Karpas-422 (cell line): ENCODE measurements around the gene RETN. TPM values are rescaled to one million over a fixed set of nuclear protein-coding genes. Genes with fewer than 3 reads are reported as not detected.

Experiments used
- DNase-seq: peaks from one replicate; pipeline ENCODE4 v3.0.0-alpha.2; 2015
- H2AFZ ChIP-seq: fragments of 200-600 bp; sonication (generic); 2 replicates; pipeline ENCODE4 v1.6.1; 2014; ENCODE audit warnings: antibody characterized with exemption, low read length, mixed read lengths
- H3K27ac ChIP-seq: fragments of 200-600 bp; sonication (generic); 2 replicates; pipeline ENCODE4 v1.5.1; 2014; ENCODE audit warnings: mild to moderate bottlenecking, low read length, moderate library complexity
- H3K27me3 ChIP-seq: fragments of 200-600 bp; sonication (generic); 2 replicates; pipeline ENCODE4 v1.6.1; 2014; ENCODE audit warnings: low read length, mixed read lengths
- H3K36me3 ChIP-seq: fragments of 200-600 bp; sonication (generic); 2 replicates; pipeline ENCODE4 v1.6.1; 2014; ENCODE audit warnings: low read length, mixed read lengths; ENCODE audit not compliant: insufficient read depth
- H3K4me1 ChIP-seq: fragments of 200-600 bp; sonication (generic); 2 replicates; pipeline ENCODE4 v1.6.1; 2014; ENCODE audit warnings: mild to moderate bottlenecking, low read length, mixed read lengths
- H3K4me2 ChIP-seq: fragments of 200-600 bp; sonication (generic); 2 replicates; pipeline ENCODE4 v1.6.1; 2014; ENCODE audit warnings: low read length, low read depth, mild to moderate bottlenecking; ENCODE audit not compliant: poor library complexity, severe bottlenecking
- H3K4me3 ChIP-seq: fragments of 200-600 bp; sonication (generic); 2 replicates; pipeline ENCODE4 v1.5.1; 2014; ENCODE audit warnings: mild to moderate bottlenecking, antibody characterized with exemption, low read length, mixed read lengths
- H3K79me2 ChIP-seq: fragments of 200-600 bp; sonication (generic); 2 replicates; pipeline ENCODE4 v1.6.1; 2014; ENCODE audit warnings: mild to moderate bottlenecking, low read length, mixed read lengths
- H3K9ac ChIP-seq: fragments of 200-600 bp; sonication (generic); 2 replicates; pipeline ENCODE4 v1.6.0; 2014; ENCODE audit warnings: low read length
- H3K9me2 ChIP-seq: fragments of 200-600 bp; sonication (generic), shearing (Covaris generic); replicated peaks from 2 replicates; pipeline ENCODE4 v1.6.0; 2014; ENCODE audit warnings: mild to moderate bottlenecking, low read length, moderate library complexity; ENCODE audit not compliant: insufficient read depth
- H3K9me3 ChIP-seq: fragments of 300-700, 200-600 bp; sonication (generic); 2 replicates; pipeline ENCODE4 v1.6.1; 2014; ENCODE audit warnings: low read length, mixed read lengths
- H4K20me1 ChIP-seq: fragments of 200-600 bp; sonication (generic); 2 replicates; pipeline ENCODE4 v1.6.1; 2014; ENCODE audit warnings: mild to moderate bottlenecking, antibody characterized with exemption, low read length, low read depth; ENCODE audit not compliant: insufficient read depth
- total RNA-seq: library from RNA; depleted of rRNA; stranded (reverse); fragments of >200 nt; shearing (Covaris generic); gene quantifications from 2 replicates; pipeline ENCODE4 v1.2.3, GENCODE V29; 2014; ENCODE audit warnings: low replicate concordance

RETN gene
- total RNA-seq, 1 experiment from 2014 or later, result not detected

- DNase-seq, result no peak
- Histone ChIP-seq H3K9ac (no peak overlapping the region), H3K4me1 (peaks cover 12% of the 10 kb centered on the region), H3K79me2 (peaks cover 7% of the 10 kb centered on the region), H3K4me3 (no peak overlapping the region), H3K9me3 (no peaks in the 10 kb centered on the region), H2AFZ (no peak overlapping the region), H3K27ac (no peak overlapping the region), H3K9me2 (no peaks in the 10 kb centered on the region), H3K27me3 (no peaks in the 10 kb centered on the region), H3K36me3 (no peaks in the 10 kb centered on the region), H3K4me2 (no peak overlapping the region), H4K20me1 (0 out of 2 replicates have a peak, but pooled peaks cover 2% of the 10 kb centered on the region)
Measured at GRCh38 chr19:7676376-7676775, 7.5 kb downstream of the RETN start.

GRCh38 chr19:7676854-7677253 lies 8.0 kb downstream of the RETN start, which contains the start of gene MCEMP1:
Gene MCEMP1, plus strand, starts transcription at chr19:7677090. Its CDS starts 31 bp downstream, at chr19:7677121.
- no peak within 1 kb of the TSS for H3K9ac ChIP-seq
- no peak for DNase-seq
- no peak within 1 kb of the TSS for H3K4me3 ChIP-seq

GRCh38 chr19:7677669-7678311 lies 8.9 kb downstream of the RETN start:
- Histone ChIP-seq H4K20me1 (peaks cover 13% of the 10 kb centered on the region; the same call in 1 of the 2 replicates), H3K27ac (no peak overlapping the region), H3K4me2 (no peak overlapping the region), H3K79me2 (peaks cover 14% of the 10 kb centered on the region), H3K4me3 (no peak overlapping the region), H2AFZ (no peak overlapping the region), H3K27me3 (no peaks in the 10 kb centered on the region), H3K9ac (no peak overlapping the region), H3K9me2 (no peaks in the 10 kb centered on the region), H3K36me3 (0 out of 2 replicates have a peak, but pooled peaks cover 3% of the 10 kb centered on the region), H3K9me3 (no peaks in the 10 kb centered on the region), H3K4me1 (peaks cover 20% of the 10 kb centered on the region)
- no peak for DNase-seq

More at GRCh38 chr19:7676854-7677253, 8.0 kb downstream of the RETN start, which contains the start of gene MCEMP1:
- Histone ChIP-seq H2AFZ (no peak within 1 kb of the TSS), H3K36me3 (no peaks in the 10 kb centered on the region), H3K4me1 (peaks cover 17% of the 10 kb centered on the region), H3K27me3 (no peaks in the 10 kb centered on the region), H3K27ac (no peak within 1 kb of the TSS), H3K9me3 (no peaks in the 10 kb centered on the region), H4K20me1 (0 out of 2 replicates have a peak, but pooled peaks cover 4% of the 10 kb centered on the region), H3K79me2 (peaks cover 11% of the 10 kb centered on the region), H3K9me2 (no peaks in the 10 kb centered on the region), H3K4me2 (no peak within 1 kb of the TSS)

- Histone ChIP-seq H3K36me3 (0 out of 2 replicates have a peak, but pooled peaks cover 4% of the 10 kb centered on the region), H3K9me3 (no peaks in the 10 kb centered on the region), H3K9me2 (no peaks in the 10 kb centered on the region), H3K4me2 (peak overlapping the region; percentile 9), H3K79me2 (peaks cover 14% of the 10 kb centered on the region), H2AFZ (no peak overlapping the region), H3K4me3 (no peak overlapping the region), H3K27me3 (no peaks in the 10 kb centered on the region), H3K9ac (no peak overlapping the region), H3K4me1 (peaks cover 20% of the 10 kb centered on the region), H3K27ac (no peak overlapping the region), H4K20me1 (peaks cover 13% of the 10 kb centered on the region; the same call in 1 of the 2 replicates)
- peak; percentile 63 for DNase-seq
Measured at GRCh38 chr19:7678971-7679751, 10.3 kb downstream of the RETN start.

GRCh38 chr19:7679771-7680605 lies 11.1 kb downstream of the RETN start:
- peak overlapping the region; percentile 100; the same call in 1 of the 2 replicates for H3K4me3 ChIP-seq
- no peak for DNase-seq
- H3K9me2 ChIP-seq, result no peaks in the 10 kb centered on the region
- H4K20me1 ChIP-seq, result peaks cover 13% of the 10 kb centered on the region; the same call in 1 of the 2 replicates
- peak overlapping the region; percentile 64 for H2AFZ ChIP-seq
- peak overlapping the region; percentile 29; the same call in 1 of the 2 replicates for H3K9ac ChIP-seq
- H3K27me3 ChIP-seq, result no peaks in the 10 kb centered on the region
- 0 out of 2 replicates have a peak, but pooled peaks cover 4% of the 10 kb centered on the region for H3K36me3 ChIP-seq
- peak overlapping the region; percentile 99 for H3K4me2 ChIP-seq
- H3K27ac ChIP-seq, result no peak overlapping the region
- no peaks in the 10 kb centered on the region for H3K9me3 ChIP-seq
- peaks cover 14% of the 10 kb centered on the region for H3K79me2 ChIP-seq
- peaks cover 20% of the 10 kb centered on the region for H3K4me1 ChIP-seq

GRCh38 chr19:7680606-7681339 lies 11.9 kb downstream of the RETN start, which contains the start of gene TRAPPC5:
Gene TRAPPC5, plus strand, starts transcription at chr19:7680833. Its CDS starts 1,421 bp downstream, at chr19:7682254.
- no peak within 1 kb of the TSS for H3K27ac ChIP-seq
- no peaks in the 10 kb centered on the region for H3K9me2 ChIP-seq
- H3K36me3 ChIP-seq, result 0 out of 2 replicates have a peak, but pooled peaks cover 4% of the 10 kb centered on the region
- DNase-seq, result peak; percentile 95
- H4K20me1 ChIP-seq, result peaks cover 19% of the 10 kb centered on the region; the same call in 1 of the 2 replicates
- H3K9me3 ChIP-seq, result no peaks in the 10 kb centered on the region
- no peaks in the 10 kb centered on the region for H3K27me3 ChIP-seq
- peak within 1 kb of the TSS; percentile 100 for H3K9ac ChIP-seq
- H3K4me1 ChIP-seq, result peaks cover 20% of the 10 kb centered on the region
- peaks cover 14% of the 10 kb centered on the region for H3K79me2 ChIP-seq
- H3K4me3 ChIP-seq, result peak within 1 kb of the TSS; percentile 100
- H3K4me2 ChIP-seq, result peak within 1 kb of the TSS; percentile 99
- peak within 1 kb of the TSS; percentile 96 for H2AFZ ChIP-seq
